Measurements from ENCODE around the gene CUL1.

CUL1 gene

DNA sequence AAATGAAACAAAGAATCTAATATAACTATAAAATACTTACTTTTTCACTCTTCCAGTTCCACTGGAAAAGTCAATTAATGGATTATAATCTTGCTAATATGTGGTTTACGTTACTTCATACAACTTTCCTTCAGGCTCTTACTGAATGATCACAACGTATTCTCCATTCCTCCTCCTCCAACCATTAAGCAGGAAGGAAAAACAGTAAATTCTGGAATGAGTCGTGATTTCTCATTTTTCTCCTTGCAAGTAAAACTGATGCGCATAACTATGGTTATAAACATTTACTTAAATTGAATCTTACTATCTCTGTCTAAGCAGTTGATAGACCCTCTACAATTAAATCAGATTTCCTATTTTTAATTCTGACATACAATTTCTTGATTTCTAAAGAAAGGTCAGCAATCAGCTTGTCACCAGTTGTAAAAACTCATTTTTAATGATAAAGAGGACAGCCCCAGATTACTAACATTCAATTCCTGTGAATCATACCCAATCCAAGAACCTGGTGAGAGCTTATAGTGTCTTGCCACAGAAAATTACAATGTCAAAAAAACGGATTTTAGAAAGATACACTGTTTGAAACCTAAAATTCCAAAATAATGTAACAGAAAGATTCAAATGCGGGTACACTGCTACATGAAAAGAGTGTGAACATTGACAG lies 121.1 kb downstream of the CUL1 start:
- Histone ChIP-seq H3K27ac (no peak overlapping the region), H3K4me3 (ENCODE audit: low read depth, low read length) (no peak overlapping the region), H3K36me3 (replicated peaks) (no peaks in the 10 kb centered on the region), H3K27me3 (replicated peaks) (no peaks in the 10 kb centered on the region)
- in situ Hi-C loops (cut with HindIII; ENCODE audit: low pct_ligation_motif_present, low sequenced_read_pairs): no loop called here
- no peak for TF ChIP-seq CTCF (IDR thresholded peaks at IDR 0.05; ENCODE audit: low read depth, low read length, missing control alignments)
- DNase-seq: no peak

GRCh38 chr7:148821422-148821821 lies 122.7 kb downstream of the CUL1 start:
- Histone ChIP-seq H3K36me3 (replicated peaks) (no peaks in the 10 kb centered on the region), H3K27ac (no peak overlapping the region), H3K27me3 (replicated peaks) (no peaks in the 10 kb centered on the region), H3K4me3 (ENCODE audit: low read depth, low read length) (no peak overlapping the region)
- in situ Hi-C loops (cut with HindIII; ENCODE audit: low pct_ligation_motif_present, low sequenced_read_pairs): no loop called here
- DNase-seq: no peak
- TF ChIP-seq CTCF (IDR thresholded peaks at IDR 0.05; ENCODE audit: low read depth, low read length, missing control alignments): no peak

- no peak for DNase-seq
- in situ Hi-C loops (cut with HindIII; ENCODE audit: low pct_ligation_motif_present, low sequenced_read_pairs): no loop called here
- no peak for TF ChIP-seq CTCF (IDR thresholded peaks at IDR 0.05; ENCODE audit: low read depth, low read length, missing control alignments)
- Histone ChIP-seq H3K4me3 (ENCODE audit: low read depth, low read length) (no peak overlapping the region), H3K27me3 (replicated peaks) (no peaks in the 10 kb centered on the region), H3K27ac (no peak overlapping the region), H3K36me3 (replicated peaks) (no peaks in the 10 kb centered on the region)
Observed at GRCh38 chr7:148824864-148825263, 126.2 kb downstream of the CUL1 start.

- no peaks in the 10 kb centered on the region for H3K27me3 ChIP-seq (replicated peaks)
- no peak overlapping the region for H3K27ac ChIP-seq
- TF ChIP-seq CTCF (IDR thresholded peaks at IDR 0.05; ENCODE audit: low read depth, low read length, missing control alignments): no peak
- H3K4me3 ChIP-seq (ENCODE audit: low read depth, low read length): no peak overlapping the region
- no peaks in the 10 kb centered on the region for H3K36me3 ChIP-seq (replicated peaks)
- in situ Hi-C loops (cut with HindIII; ENCODE audit: low pct_ligation_motif_present, low sequenced_read_pairs): no loop called here
- DNase-seq: no peak
Observed at GRCh38 chr7:148825338-148825737, 126.6 kb downstream of the CUL1 start.

DNA sequence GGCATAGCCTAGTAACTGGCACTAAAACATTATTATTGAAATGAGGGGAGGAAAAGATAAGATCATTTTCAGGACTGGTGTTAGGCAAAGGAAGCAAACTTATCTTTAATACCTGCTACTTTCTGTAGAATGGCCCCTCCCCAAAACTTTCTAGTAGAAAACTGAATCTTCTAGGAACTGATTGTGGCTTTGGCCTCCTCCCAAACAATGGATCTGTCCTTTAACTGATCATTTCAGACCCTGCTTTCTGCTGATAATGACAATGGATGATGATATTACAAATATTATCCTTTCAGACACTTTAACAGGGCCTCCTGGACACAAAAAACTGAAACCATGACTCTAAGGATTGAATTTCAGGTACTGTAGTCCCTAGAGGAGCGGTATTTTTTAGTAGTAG lies 130.3 kb downstream of the CUL1 start:
- H3K27me3 ChIP-seq (replicated peaks): no peaks in the 10 kb centered on the region
- no peak overlapping the region for H3K27ac ChIP-seq
- DNase-seq: no peak
- in situ Hi-C loops (cut with HindIII; ENCODE audit: low pct_ligation_motif_present, low sequenced_read_pairs): no loop called here
- H3K36me3 ChIP-seq (replicated peaks): no peaks in the 10 kb centered on the region
- H3K4me3 ChIP-seq (ENCODE audit: low read depth, low read length): no peak overlapping the region
- no peak for TF ChIP-seq CTCF (IDR thresholded peaks at IDR 0.05; ENCODE audit: low read depth, low read length, missing control alignments)
